ENCODE measurements around the gene MYO1B. TPM values are rescaled to one million over a fixed set of nuclear protein-coding genes. Genes with fewer than 3 reads are reported as not detected.

The MYO1B gene
- total and polyA plus RNA-seq, 2 donors = 26.5 to 28.5 TPM

DNA sequence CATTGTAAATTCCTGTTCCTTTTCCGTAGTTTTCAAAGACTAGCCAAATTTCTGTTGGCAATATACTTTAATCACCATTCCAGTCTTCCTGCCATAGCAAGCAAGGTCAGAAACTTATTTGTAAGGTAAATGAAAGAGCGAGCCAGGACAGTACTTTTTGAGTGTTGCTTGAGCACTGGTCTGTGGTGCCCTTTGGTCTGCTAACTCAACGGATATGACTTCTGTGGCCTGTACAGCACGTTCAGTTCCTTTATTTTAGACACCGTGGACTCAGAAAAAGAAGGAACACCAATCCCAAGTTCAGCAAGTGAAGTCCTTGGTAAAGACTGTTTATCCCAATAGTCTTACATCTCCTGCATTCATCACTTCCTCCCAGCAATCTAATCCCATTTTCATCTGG is 166.3 kb downstream of the MYO1B start:
- no peak overlapping the region for H3K4me3 ChIP-seq (ENCODE audit: low read length in 2 of 2)
- H3K36me3 ChIP-seq (ENCODE audit: control insufficient read depth in 2 of 2, insufficient read depth in 2 of 2, low read length in 1 of 2) = no peaks in the 10 kb centered on the region
- H3K4me1 ChIP-seq (ENCODE audit: control insufficient read depth in 2 of 2, insufficient read depth in 2 of 2, low read length in 2 of 2) = no peaks in the 10 kb centered on the region
- H3K9me3 ChIP-seq (ENCODE audit: control insufficient read depth in 2 of 2, insufficient read depth in 1 of 2, low read length in 1 of 2) = no peaks in the 10 kb centered on the region
- no peak overlapping the region for H3K27ac ChIP-seq (ENCODE audit: low read depth in 1 of 2, low read length in 1 of 2)
- no peaks in the 10 kb centered on the region for H3K27me3 ChIP-seq (ENCODE audit: control insufficient read depth in 2 of 2, insufficient read depth in 1 of 2, low read length in 1 of 2)
- 78% methylated on average over 5 of the region's 5 CpGs for WGBS
- no peak for DNase-seq (ENCODE audit: low read depth in 6 of 9, low spot score in 9 of 9)

DNA sequence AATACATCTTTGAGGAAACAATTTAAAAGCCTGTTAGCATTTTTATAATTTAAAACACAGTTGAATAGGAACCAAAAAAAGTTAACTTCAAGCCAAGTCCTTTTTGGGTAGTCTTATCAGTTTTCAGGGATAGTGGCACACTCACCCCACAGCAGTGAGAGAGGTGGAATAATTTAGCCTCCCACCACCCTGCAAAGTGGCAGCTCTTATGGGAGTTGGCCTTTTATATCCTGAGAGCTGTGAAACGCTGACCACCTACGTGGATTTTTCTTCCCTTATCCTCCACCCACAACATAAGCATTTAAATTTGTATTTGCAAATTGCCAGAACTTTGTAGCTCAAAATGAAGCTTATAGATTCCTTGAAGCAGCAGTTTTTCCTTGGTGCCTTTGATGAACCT is 167.1 kb downstream of the MYO1B start:
- Histone ChIP-seq H3K36me3 (ENCODE audit: control insufficient read depth in 2 of 2, insufficient read depth in 2 of 2, low read length in 1 of 2) (no peaks in the 10 kb centered on the region), H3K4me3 (ENCODE audit: low read length in 2 of 2) (no peak overlapping the region), H3K9me3 (ENCODE audit: control insufficient read depth in 2 of 2, insufficient read depth in 1 of 2, low read length in 1 of 2) (no peaks in the 10 kb centered on the region), H3K27me3 (ENCODE audit: control insufficient read depth in 2 of 2, insufficient read depth in 1 of 2, low read length in 1 of 2) (no peaks in the 10 kb centered on the region), H3K27ac (ENCODE audit: low read depth in 1 of 2, low read length in 1 of 2) (no peak overlapping the region), H3K4me1 (ENCODE audit: control insufficient read depth in 2 of 2, insufficient read depth in 2 of 2, low read length in 2 of 2) (no peaks in the 10 kb centered on the region)
- no peak for DNase-seq (ENCODE audit: low read depth in 6 of 9, low spot score in 9 of 9)
- WGBS = 94% methylated on average over 2 of the region's 2 CpGs

GRCh38 chr2:191415101-191415500 is 169.9 kb downstream of the MYO1B start:
- H3K4me3 ChIP-seq (ENCODE audit: low read length in 2 of 2) = no peak overlapping the region
- no peak for DNase-seq (ENCODE audit: low read depth in 6 of 9, low spot score in 9 of 9)
- H3K27ac ChIP-seq (ENCODE audit: low read depth in 1 of 2, low read length in 1 of 2) = no peak overlapping the region
- H3K36me3 ChIP-seq (ENCODE audit: control insufficient read depth in 2 of 2, insufficient read depth in 2 of 2, low read length in 1 of 2) = no peaks in the 10 kb centered on the region
- H3K27me3 ChIP-seq (ENCODE audit: control insufficient read depth in 2 of 2, insufficient read depth in 1 of 2, low read length in 1 of 2) = no peaks in the 10 kb centered on the region
- H3K9me3 ChIP-seq (ENCODE audit: control insufficient read depth in 2 of 2, insufficient read depth in 1 of 2, low read length in 1 of 2) = no peaks in the 10 kb centered on the region
- H3K4me1 ChIP-seq (ENCODE audit: control insufficient read depth in 2 of 2, insufficient read depth in 2 of 2, low read length in 2 of 2) = no peaks in the 10 kb centered on the region

DNA sequence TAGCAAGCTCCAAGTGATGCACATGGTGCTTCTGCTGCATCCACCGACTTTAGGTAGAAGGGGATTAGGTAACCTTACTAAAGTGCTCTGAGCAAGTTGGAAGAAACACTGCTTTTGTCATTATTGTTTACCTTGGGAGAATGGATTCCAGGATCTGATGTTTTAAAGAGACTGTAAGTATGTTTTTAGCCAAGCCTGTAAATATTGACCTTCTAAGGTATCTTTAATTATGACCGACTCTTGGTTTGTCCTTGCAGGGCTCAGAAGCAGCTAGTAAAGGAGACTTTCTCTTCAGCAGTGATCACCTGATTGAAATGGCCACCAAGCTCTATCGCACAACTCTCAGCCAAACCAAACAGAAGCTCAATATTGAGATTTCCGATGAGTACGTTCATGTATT is 170.7 kb downstream of the MYO1B start:
- no peak overlapping the region for H3K27ac ChIP-seq (ENCODE audit: low read depth in 1 of 2, low read length in 1 of 2)
- no peak overlapping the region for H3K4me3 ChIP-seq (ENCODE audit: low read length in 2 of 2)
- H3K27me3 ChIP-seq (ENCODE audit: control insufficient read depth in 2 of 2, insufficient read depth in 1 of 2, low read length in 1 of 2) = no peaks in the 10 kb centered on the region
- no peaks in the 10 kb centered on the region for H3K4me1 ChIP-seq (ENCODE audit: control insufficient read depth in 2 of 2, insufficient read depth in 2 of 2, low read length in 2 of 2)
- H3K9me3 ChIP-seq (ENCODE audit: control insufficient read depth in 2 of 2, insufficient read depth in 1 of 2, low read length in 1 of 2) = no peaks in the 10 kb centered on the region
- no peak for DNase-seq (ENCODE audit: low read depth in 6 of 9, low spot score in 9 of 9)
- no peaks in the 10 kb centered on the region for H3K36me3 ChIP-seq (ENCODE audit: control insufficient read depth in 2 of 2, insufficient read depth in 2 of 2, low read length in 1 of 2)
- 99% methylated on average over 5 of the region's 5 CpGs for WGBS

DNA sequence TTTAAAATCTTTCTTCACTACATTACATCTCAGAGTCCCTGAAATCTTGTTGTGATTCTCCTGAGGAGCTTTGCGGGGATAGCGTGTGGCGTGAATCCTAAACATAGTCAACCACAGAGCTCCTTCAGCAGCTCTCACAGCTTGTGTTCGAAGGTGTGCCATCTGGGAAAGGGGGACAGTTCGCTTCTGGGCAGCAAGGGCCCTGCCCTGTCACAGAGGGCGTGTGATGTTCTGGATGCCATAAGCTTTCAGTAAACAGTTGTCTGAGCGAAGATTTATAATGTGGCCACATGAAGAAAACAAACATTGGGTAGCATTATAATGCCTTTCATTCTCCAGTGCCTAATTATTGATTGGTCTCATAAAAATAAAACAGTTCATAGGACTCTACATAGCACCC is 172.5 kb downstream of the MYO1B start:
- no peak overlapping the region for H3K27ac ChIP-seq (ENCODE audit: low read depth in 1 of 2, low read length in 1 of 2)
- H3K36me3 ChIP-seq (ENCODE audit: control insufficient read depth in 2 of 2, insufficient read depth in 2 of 2, low read length in 1 of 2) = no peaks in the 10 kb centered on the region
- 97% methylated on average over 7 of the region's 7 CpGs for WGBS

DNA sequence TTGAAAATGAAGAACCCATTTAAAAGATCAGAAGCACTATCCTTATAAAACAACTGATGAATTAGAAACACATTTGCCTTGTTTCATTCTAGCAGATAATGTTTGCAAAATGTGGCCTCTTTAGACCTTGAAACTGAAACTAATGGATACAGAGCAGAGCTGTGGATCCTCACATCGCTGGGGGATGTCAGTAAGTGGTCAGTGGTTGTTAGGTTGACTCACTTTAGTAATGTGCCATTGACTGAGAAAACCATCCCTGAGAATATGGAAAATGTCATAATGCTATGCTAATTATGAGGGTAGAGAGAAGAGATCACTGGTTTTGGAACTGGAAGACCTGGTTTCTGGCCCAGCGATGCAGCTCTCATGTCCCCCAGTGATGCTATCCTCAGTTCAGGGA is 176.7 kb downstream of the MYO1B start:
- 96% methylated on average over 2 of the region's 2 CpGs for WGBS
- H3K4me3 ChIP-seq (ENCODE audit: low read length in 2 of 2) = no peak overlapping the region
- no peaks in the 10 kb centered on the region for H3K36me3 ChIP-seq (ENCODE audit: control insufficient read depth in 2 of 2, insufficient read depth in 2 of 2, low read length in 1 of 2)
- H3K9me3 ChIP-seq (ENCODE audit: control insufficient read depth in 2 of 2, insufficient read depth in 1 of 2, low read length in 1 of 2) = no peaks in the 10 kb centered on the region
- no peak overlapping the region for H3K27ac ChIP-seq (ENCODE audit: low read depth in 1 of 2, low read length in 1 of 2)
- H3K4me1 ChIP-seq (ENCODE audit: control insufficient read depth in 2 of 2, insufficient read depth in 2 of 2, low read length in 2 of 2) = no peaks in the 10 kb centered on the region
- H3K27me3 ChIP-seq (ENCODE audit: control insufficient read depth in 2 of 2, insufficient read depth in 1 of 2, low read length in 1 of 2) = no peaks in the 10 kb centered on the region
- DNase-seq (ENCODE audit: low read depth in 6 of 9, low spot score in 9 of 9) = no peak

More for the DNA sequence above, 172.5 kb downstream of the MYO1B start:
- Histone ChIP-seq H3K27me3 (ENCODE audit: control insufficient read depth in 2 of 2, insufficient read depth in 1 of 2, low read length in 1 of 2) (no peaks in the 10 kb centered on the region), H3K9me3 (ENCODE audit: control insufficient read depth in 2 of 2, insufficient read depth in 1 of 2, low read length in 1 of 2) (no peaks in the 10 kb centered on the region), H3K4me1 (ENCODE audit: control insufficient read depth in 2 of 2, insufficient read depth in 2 of 2, low read length in 2 of 2) (no peaks in the 10 kb centered on the region), H3K4me3 (ENCODE audit: low read length in 2 of 2) (no peak overlapping the region)
- DNase-seq (ENCODE audit: low read depth in 6 of 9, low spot score in 9 of 9) = no peak

DNA sequence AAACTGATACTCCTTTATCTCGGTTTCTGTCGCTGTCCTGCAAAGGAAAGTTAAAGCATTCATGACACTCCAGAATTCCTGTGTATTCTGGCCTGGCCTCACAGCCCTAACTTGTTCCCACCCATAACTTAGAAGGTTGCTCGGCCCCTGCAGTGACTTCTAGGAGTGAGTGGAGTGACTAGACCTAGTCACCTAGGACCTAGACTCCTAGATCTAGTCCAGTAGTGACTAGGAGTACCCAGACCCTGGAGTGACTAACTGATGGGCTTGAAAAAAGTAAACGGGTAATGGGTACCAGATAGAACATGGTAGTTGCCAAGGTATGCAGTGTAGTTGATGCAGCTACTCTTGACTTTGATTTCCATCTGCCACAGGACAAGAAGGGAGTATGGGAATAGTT is 181.8 kb downstream of the MYO1B start:
- H3K27ac ChIP-seq (ENCODE audit: low read depth in 1 of 2, low read length in 1 of 2) = no peak overlapping the region
- no peaks in the 10 kb centered on the region for H3K9me3 ChIP-seq (ENCODE audit: control insufficient read depth in 2 of 2, insufficient read depth in 1 of 2, low read length in 1 of 2)
- 97% methylated on average over 4 of the region's 4 CpGs for WGBS
- H3K4me3 ChIP-seq (ENCODE audit: low read length in 2 of 2) = no peak overlapping the region
- H3K27me3 ChIP-seq (ENCODE audit: control insufficient read depth in 2 of 2, insufficient read depth in 1 of 2, low read length in 1 of 2) = no peaks in the 10 kb centered on the region
- H3K36me3 ChIP-seq (ENCODE audit: control insufficient read depth in 2 of 2, insufficient read depth in 2 of 2, low read length in 1 of 2) = no peaks in the 10 kb centered on the region
- no peak for DNase-seq (ENCODE audit: low read depth in 6 of 9, low spot score in 9 of 9)
- H3K4me1 ChIP-seq (ENCODE audit: control insufficient read depth in 2 of 2, insufficient read depth in 2 of 2, low read length in 2 of 2) = no peaks in the 10 kb centered on the region

DNA sequence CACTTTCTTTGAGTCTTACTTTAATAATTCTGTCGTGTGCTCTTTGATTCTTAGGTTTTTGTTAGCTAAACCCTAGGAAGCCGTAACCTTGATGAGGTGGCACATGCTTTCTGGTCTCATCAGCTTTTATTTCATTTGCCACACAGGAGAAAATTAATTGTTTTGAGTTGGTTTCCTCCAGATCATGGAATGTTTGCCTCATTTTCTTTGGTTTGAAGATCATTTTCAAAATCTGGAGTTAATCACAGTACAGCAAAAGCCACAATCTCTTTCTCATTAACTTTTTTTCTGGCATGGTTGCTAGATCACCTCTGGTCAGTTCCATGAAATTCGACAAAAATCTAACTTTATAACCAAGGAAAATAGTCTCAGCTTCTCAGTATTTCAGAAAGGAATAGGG is 182.9 kb downstream of the MYO1B start:
- 97% methylated on average over 3 of the region's 3 CpGs for WGBS
- no peaks in the 10 kb centered on the region for H3K27me3 ChIP-seq (ENCODE audit: control insufficient read depth in 2 of 2, insufficient read depth in 1 of 2, low read length in 1 of 2)
- no peak overlapping the region for H3K27ac ChIP-seq (ENCODE audit: low read depth in 1 of 2, low read length in 1 of 2)
- no peaks in the 10 kb centered on the region for H3K36me3 ChIP-seq (ENCODE audit: control insufficient read depth in 2 of 2, insufficient read depth in 2 of 2, low read length in 1 of 2)
- no peaks in the 10 kb centered on the region for H3K4me1 ChIP-seq (ENCODE audit: control insufficient read depth in 2 of 2, insufficient read depth in 2 of 2, low read length in 2 of 2)
- DNase-seq (ENCODE audit: low read depth in 6 of 9, low spot score in 9 of 9) = no peak
- H3K9me3 ChIP-seq (ENCODE audit: control insufficient read depth in 2 of 2, insufficient read depth in 1 of 2, low read length in 1 of 2) = no peaks in the 10 kb centered on the region
- no peak overlapping the region for H3K4me3 ChIP-seq (ENCODE audit: low read length in 2 of 2)

- WGBS = 100% methylated on average over 1 of the region's 1 CpG
- no peaks in the 10 kb centered on the region for H3K4me1 ChIP-seq (ENCODE audit: control insufficient read depth in 2 of 2, insufficient read depth in 2 of 2, low read length in 2 of 2)
- H3K36me3 ChIP-seq (ENCODE audit: control insufficient read depth in 2 of 2, insufficient read depth in 2 of 2, low read length in 1 of 2) = no peaks in the 10 kb centered on the region
- DNase-seq (ENCODE audit: low read depth in 6 of 9, low spot score in 9 of 9) = no peak
- H3K4me3 ChIP-seq (ENCODE audit: low read length in 2 of 2) = no peak overlapping the region
- no peak overlapping the region for H3K27ac ChIP-seq (ENCODE audit: low read depth in 1 of 2, low read length in 1 of 2)
- H3K27me3 ChIP-seq (ENCODE audit: control insufficient read depth in 2 of 2, insufficient read depth in 1 of 2, low read length in 1 of 2) = no peaks in the 10 kb centered on the region
- H3K9me3 ChIP-seq (ENCODE audit: control insufficient read depth in 2 of 2, insufficient read depth in 1 of 2, low read length in 1 of 2) = no peaks in the 10 kb centered on the region
These were observed 185.3 kb downstream of the MYO1B start for GRCh38 chr2:191430476-191430875.

- Histone ChIP-seq H3K27me3 (ENCODE audit: control insufficient read depth in 2 of 2, insufficient read depth in 1 of 2, low read length in 1 of 2) (no peaks in the 10 kb centered on the region), H3K27ac (ENCODE audit: low read depth in 1 of 2, low read length in 1 of 2) (no peak overlapping the region), H3K4me3 (ENCODE audit: low read length in 2 of 2) (no peak overlapping the region), H3K36me3 (ENCODE audit: control insufficient read depth in 2 of 2, insufficient read depth in 2 of 2, low read length in 1 of 2) (no peaks in the 10 kb centered on the region), H3K9me3 (ENCODE audit: control insufficient read depth in 2 of 2, insufficient read depth in 1 of 2, low read length in 1 of 2) (no peaks in the 10 kb centered on the region), H3K4me1 (ENCODE audit: control insufficient read depth in 2 of 2, insufficient read depth in 2 of 2, low read length in 2 of 2) (peaks cover 0 to 3% of the 10 kb centered on the region in 2 donors)
- 97% methylated on average over 4 of the region's 4 CpGs for WGBS
- no peak for DNase-seq (ENCODE audit: low read depth in 6 of 9, low spot score in 9 of 9)
These were observed 186.9 kb downstream of the MYO1B start for GRCh38 chr2:191432121-191432520.

Measured in thymus (tissue), 11 donors.